HepG2 (cell line): ENCODE measurements around the gene ADAMTSL3. TPM values are rescaled to one million over a fixed set of nuclear protein-coding genes. Genes with fewer than 3 reads are reported as not detected.

Source experiments
- ATAC-seq: fragments of 200-7000 bp; cut with Tn5 transposase; 3 replicates; pipeline ENCODE4 v1.9.1; 2020; ENCODE audit warnings: mild to moderate bottlenecking, moderate library complexity
- BruUV-seq: library from RNA; stranded (reverse); fragments of 400-500 nt; replicated peaks from 2 replicates; lab custom pipeline; 2021; lab: Mats Ljungman, UMichigan
- CTCF ChIA-PET: fragments of 300-600 bp; formaldehyde crosslinking; extraction: SDS; loops from one replicate; lab custom pipeline; 2021; ENCODE audit warnings: low total read pairs, inconsistent platforms, low intra/inter-chr PET ratio; lab: Yijun Ruan, JAX
- POLR2A ChIA-PET: fragments of 350-600 bp; sonication (Branson Sonifier 250); formaldehyde crosslinking; loops from one replicate; lab custom pipeline; 2020; ENCODE audit warnings: antibody characterized with exemption, inconsistent platforms; lab: Yijun Ruan, JAX
- DNase-seq: peaks from one replicate; pipeline ENCODE4 v3.0.0-alpha.2; 2015; ENCODE audit warnings: low spot score
- FAIRE-seq: peaks from 3 replicates; lab custom pipeline; 2011; peaks lifted over from hg19 to GRCh38; lab: Jason Lieb, UNC
- H2AFZ ChIP-seq: one replicate; pipeline ENCODE4 v1.6.1; 2011; ENCODE audit warnings: low read length, inconsistent platforms
- H3K27ac ChIP-seq: fragments of 300-600 bp; 3 replicates; pipeline ENCODE4 v1.8.0; 2011; ENCODE audit warnings: mixed run types, mild to moderate bottlenecking, mixed read lengths, low read length, inconsistent platforms; ENCODE audit not compliant: insufficient read depth; ENCODE audit errors: extremely low read length
- H3K27me3 ChIP-seq, 2 experiments: fragments of 200-600 bp in 1 of 2; 2 replicates in 1 of 2; 3 replicates in 1 of 2; pipeline versions ENCODE4 v1.6.0 to v1.8.0; 2011; ENCODE audit warnings: low read length in 2 of 2, mild to moderate bottlenecking in 2 of 2, moderate library complexity in 2 of 2, inconsistent platforms in 1 of 2; ENCODE audit not compliant: insufficient read depth in 2 of 2, control insufficient read depth in 1 of 2
- H3K36me3 ChIP-seq, 2 experiments: fragments of 200-600 bp in 1 of 2; replicated peaks in 1 of 2; 2 replicates in 1 of 2; 3 replicates in 1 of 2; pipeline versions ENCODE4 v1.5.1 to v1.8.0; 2011; ENCODE audit warnings: low read length in 2 of 2, inconsistent platforms in 1 of 2; ENCODE audit not compliant: insufficient read depth in 2 of 2, control insufficient read depth in 1 of 2
- H3K4me1 ChIP-seq: 2 replicates; pipeline ENCODE4 v1.5.1; 2012; ENCODE audit warnings: low read length, inconsistent platforms; ENCODE audit not compliant: insufficient read depth
- H3K4me2 ChIP-seq: 2 replicates; pipeline ENCODE4 v1.6.0; 2011; ENCODE audit warnings: low read depth, low read length, inconsistent platforms
- H3K4me3 ChIP-seq, 3 experiments: fragments of 200-600 bp in 1 of 3; sonication (generic), shearing (Covaris generic) in 1 of 3; replicated peaks in 1 of 3; 2 replicates each; pipeline ENCODE4 v1.5.1; 2011 to 2016; ENCODE audit warnings: low read length in 3 of 3, inconsistent platforms in 2 of 3, low read depth in 2 of 3, mild to moderate bottlenecking in 2 of 3, control low read depth in 1 of 3, mixed read lengths in 1 of 3; ENCODE audit not compliant: insufficient read depth in 1 of 3
- H3K79me2 ChIP-seq: one replicate; pipeline ENCODE4 v1.6.1; 2011; ENCODE audit warnings: low read length, inconsistent platforms; ENCODE audit not compliant: insufficient read depth
- H3K9ac ChIP-seq: 2 replicates; pipeline ENCODE4 v1.6.0; 2011; ENCODE audit warnings: mild to moderate bottlenecking, low read depth, low read length, inconsistent platforms; ENCODE audit not compliant: insufficient read depth
- H3K9me3 ChIP-seq: 2 replicates; pipeline ENCODE4 v1.5.1; 2012; ENCODE audit warnings: mild to moderate bottlenecking, low read length
- H4K20me1 ChIP-seq: 2 replicates; pipeline ENCODE4 v1.6.0; 2011; ENCODE audit warnings: inconsistent platforms, mild to moderate bottlenecking, low read length, moderate library complexity; ENCODE audit not compliant: insufficient read depth
- AGO1 ChIP-seq: fragments of 200-400 bp; formaldehyde crosslinking; IDR thresholded peaks from 2 replicates; pipeline ENCODE4 v1.6.1; 2017; ENCODE audit warnings: mild to moderate bottlenecking, low read depth, low read length, moderate library complexity; ENCODE audit not compliant: poor library complexity, severe bottlenecking
- BCLAF1 ChIP-seq: fragments of 450-650 bp; IDR thresholded peaks from 2 replicates; pipeline ENCODE4 v1.6.1; 2017; ENCODE audit warnings: mild to moderate bottlenecking
- KAT2B ChIP-seq: fragments of 150-350 bp; IDR thresholded peaks from 2 replicates; pipeline ENCODE4 v1.6.1; 2014; ENCODE audit warnings: low read depth, low read length, borderline replicate concordance
- REST ChIP-seq, 2 experiments: IDR thresholded peaks; 2 replicates each; pipeline ENCODE4 v1.6.1; 2011 to 2012; ENCODE audit warnings: low read length in 2 of 2, borderline replicate concordance in 1 of 2, low read depth in 1 of 2, mild to moderate bottlenecking in 1 of 2, moderate library complexity in 1 of 2
- SNAPC5 ChIP-seq: sonication (generic); formaldehyde crosslinking; IDR thresholded peaks from 2 replicates; pipeline ENCODE4 v1.8.1; 2023; ENCODE audit warnings: mild to moderate bottlenecking, missing genetic modification reagents, borderline replicate concordance
- THAP9 ChIP-seq: sonication (generic); formaldehyde crosslinking; IDR thresholded peaks from 2 replicates; pipeline ENCODE4; 2020; ENCODE audit warnings: missing genetic modification reagents, mild to moderate bottlenecking, borderline replicate concordance
- ZBTB7A ChIP-seq: sonication (generic); formaldehyde crosslinking; IDR thresholded peaks from 2 replicates; pipeline ENCODE4 v1.8.0; 2022; ENCODE audit warnings: mild to moderate bottlenecking, missing genetic modification reagents
- ZNF20 ChIP-seq: sonication (generic); formaldehyde crosslinking; IDR thresholded peaks from 2 replicates; pipeline ENCODE4 v1.4.0; 2020; ENCODE audit warnings: mild to moderate bottlenecking, moderate library complexity, missing genetic modification reagents
- ZNF232 ChIP-seq: sonication (generic); formaldehyde crosslinking; IDR thresholded peaks from 2 replicates; pipeline ENCODE4 v1.4.0; 2020; ENCODE audit warnings: missing genetic modification reagents, borderline replicate concordance
- ZNF644 ChIP-seq: IDR thresholded peaks from 2 replicates; pipeline ENCODE4 v1.6.1; 2016; ENCODE audit warnings: low read depth
- WGBS: methylation state at CpG from one replicate; pipeline ENCODE4 v1.1.6; 2017; ENCODE audit warnings: low lambda C conversion rate; 5-methylcytosine and 5-hydroxymethylcytosine counted together
- in situ Hi-C: cut with HindIII; loops from 2 replicates; pipeline ENCODE4 v1.10.0; 2017; ENCODE audit warnings: low pct_unique_long_range_greater_than_20kb; ENCODE audit not compliant: extremely low pct_ligation_motif_present
- intact Hi-C: fragments of 100-400 bp; cut with micrococcal nuclease; formaldehyde crosslinking; loops from one replicate; pipeline ENCODE4 v1.10.0; 2022; ENCODE audit not compliant: unreplicated experiment
- polyA plus RNA-seq, 8 experiments: library from polyadenylated mRNA; depleted of rRNA in 3 of 8; stranded (reverse) in 7 of 8; unstranded in 1 of 8; fragments of >200 nt; fragmentation: Illumina TruSeq in 4 of 8; extraction: Trizol in 4 of 8; gene quantifications; 2 replicates each; pipeline versions ENCODE4 v1.2.1 to v1.2.3, GENCODE V29; 2011 to 2016; ENCODE audit warnings: low read depth in 4 of 8, missing spikeins in 1 of 8, mixed read lengths in 1 of 8; ENCODE audit not compliant: insufficient read depth in 1 of 8
- total RNA-seq, 5 experiments: library from RNA; depleted of rRNA; stranded (reverse); fragments of >200 nt; fragmentation: Illumina TruSeq; extraction: Trizol; gene quantifications; 2 replicates each; pipeline ENCODE4 v1.2.3, GENCODE V29; 2016; ENCODE audit warnings: low read depth in 1 of 5

ADAMTSL3 gene
- total and polyA plus RNA-seq, 2 of the 13 experiments (the other 11 are each of a cell fraction or from before 2014, with no cell fraction given): 0.04 to 0.09 TPM

DNA sequence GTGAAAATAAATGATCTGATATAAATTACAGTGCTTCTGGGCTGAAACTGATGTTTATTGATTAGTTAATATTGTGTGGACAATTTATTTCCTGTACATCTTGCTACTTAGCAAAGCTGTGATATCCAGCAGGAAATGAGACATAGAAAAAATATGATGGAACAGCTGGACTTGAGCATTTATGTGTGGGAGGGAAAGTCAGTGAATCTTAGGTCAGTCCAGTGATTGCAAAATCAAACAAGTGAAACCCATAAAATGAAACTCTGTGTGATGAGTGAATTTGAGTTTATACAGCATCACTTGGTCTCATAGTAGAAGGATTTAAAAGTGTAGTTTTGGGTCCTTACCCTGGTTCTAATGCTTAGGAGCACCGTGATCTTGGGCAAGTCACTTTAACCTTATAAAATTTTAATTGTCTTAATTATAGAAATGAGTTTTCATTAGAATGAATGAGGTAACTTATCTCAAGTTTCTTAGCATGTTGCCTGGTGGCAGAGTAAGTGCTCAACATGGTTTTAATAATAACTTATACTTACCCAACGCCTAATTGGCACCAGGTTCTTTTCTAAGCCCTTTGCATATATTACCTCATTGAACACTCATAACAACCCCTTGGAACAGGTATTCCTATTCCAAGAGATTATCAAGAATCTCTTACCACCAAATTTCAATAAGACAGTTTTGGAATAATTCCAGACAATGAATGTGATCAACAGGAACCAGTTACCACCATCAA is 194.6 kb downstream of the ADAMTSL3 start (continued):
- no peak for TF ChIP-seq BCLAF1

- Histone ChIP-seq H4K20me1 (no peaks in the 10 kb centered on the region), H3K4me2 (no peak overlapping the region), H3K27me3 (no peaks in the 10 kb centered on the region), H3K36me3 (no peaks in the 10 kb centered on the region), H3K4me3 (no peak overlapping the region), H3K79me2 (no peaks in the 10 kb centered on the region), H3K4me1 (no peaks in the 10 kb centered on the region), H3K9ac (no peak overlapping the region), H3K9me3 (no peaks in the 10 kb centered on the region), H2AFZ (no peak overlapping the region), H3K27ac (no peak overlapping the region)
- no peak for ATAC-seq
- no peak for FAIRE-seq
- POLR2A ChIA-PET: no interaction called here
- intact Hi-C loops (no loop called here), in situ Hi-C loops (no loop called here)
- DNase-seq: no peak
- CTCF ChIA-PET: no interaction called here
- no TSS peak for BruUV-seq
- 24% methylated on average over 5 of the region's 5 CpGs for WGBS
- TF ChIP-seq ZNF20 (CRISPR knock-in tag) (no peak), ZNF232 (no peak), REST (IDR thresholded peaks at IDR 0.05; ENCODE audit: borderline replicate concordance in 1 of 2, low read depth in 1 of 2, low read length in 2 of 2) (no peak), SNAPC5 (CRISPR knock-in tag) (no peak), ZBTB7A (no peak), ZNF644 (CRISPR knock-in tag) (no peak), KAT2B (no peak), THAP9 (CRISPR knock-in tag) (no peak), AGO1 (no peak)
These were observed 196.1 kb downstream of the ADAMTSL3 start for GRCh38 chr15:83850015-83850414.
